DMS53 (cell line): Measurements from ENCODE around the gene WARS2.
A peak's percentile ranks its signal among the peaks of the same experiment; 100 is the strongest.
"Not testable (repeated sequence)": the region's sequence is repeated elsewhere in the genome, so short reads cannot be mapped to it uniquely, and the experiment has no call there.

Source experiments
- DNase-seq: peaks from one replicate; lab custom pipeline; 2025; lab: John Stamatoyannopoulos, UW

WARS2 gene

GRCh38 chr1:119140177-119141019 lies at the start of gene WARS2:
Gene WARS2, minus strand, starts transcription at chr1:119140653. Its CDS starts 9 bp downstream, at chr1:119140644.
- peak; percentile 93 for DNase-seq

GRCh38 chr1:119188926-119189325 lies 48.5 kb upstream of the WARS2 start:
- no peak for DNase-seq

- no peak for DNase-seq
These were observed 47.0 kb upstream of the WARS2 start for GRCh38 chr1:119187416-119187815.

- no peak for DNase-seq
These were observed 46.0 kb upstream of the WARS2 start for GRCh38 chr1:119186471-119186870.

- peak; percentile 0 for DNase-seq
These were observed 44.5 kb upstream of the WARS2 start for GRCh38 chr1:119184972-119185371.

GRCh38 chr1:119181218-119181617 lies 40.8 kb upstream of the WARS2 start:
- no peak for DNase-seq

GRCh38 chr1:119179051-119179450 lies 38.6 kb upstream of the WARS2 start:
- no peak for DNase-seq

GRCh38 chr1:119172927-119173326 lies 32.5 kb upstream of the WARS2 start:
- not testable (repeated sequence) for DNase-seq

GRCh38 chr1:119171381-119172010 lies 31.0 kb upstream of the WARS2 start:
- not testable (repeated sequence) for DNase-seq

- no peak for DNase-seq
These were observed 22.9 kb upstream of the WARS2 start for GRCh38 chr1:119163396-119163795.

- DNase-seq: no peak
These were observed 20.4 kb upstream of the WARS2 start for GRCh38 chr1:119160866-119161265.

GRCh38 chr1:119160409-119160808 lies 20.0 kb upstream of the WARS2 start:
- no peak for DNase-seq

- DNase-seq: no peak
These were observed 19.5 kb upstream of the WARS2 start for GRCh38 chr1:119159966-119160365.

GRCh38 chr1:119159111-119159510 lies 18.7 kb upstream of the WARS2 start:
- DNase-seq: no peak

- not testable (repeated sequence) for DNase-seq
These were observed 16.3 kb upstream of the WARS2 start for GRCh38 chr1:119156761-119157160.

- not testable (repeated sequence) for DNase-seq
These were observed 14.6 kb upstream of the WARS2 start for GRCh38 chr1:119155069-119155468.

GRCh38 chr1:119150150-119150549 lies 9.7 kb upstream of the WARS2 start:
- DNase-seq: no peak

- DNase-seq: no peak
These were observed 7.2 kb upstream of the WARS2 start for GRCh38 chr1:119147661-119148090.

- no peak for DNase-seq
These were observed 6.0 kb upstream of the WARS2 start for GRCh38 chr1:119146466-119146865.

- DNase-seq: no peak
These were observed 4.4 kb upstream of the WARS2 start for GRCh38 chr1:119144813-119145212.

GRCh38 chr1:119143706-119144105 lies 3.3 kb upstream of the WARS2 start:
- DNase-seq: no peak

GRCh38 chr1:119141660-119142059 lies 1.2 kb upstream of the WARS2 start:
- DNase-seq: no peak

- DNase-seq: peak; percentile 45
These were observed 569 bp upstream of the WARS2 start for GRCh38 chr1:119141020-119141424.

GRCh38 chr1:119139857-119140176 lies 636 bp downstream of the WARS2 start:
- peak; percentile 74 for DNase-seq
